Astrocyte (in vitro differentiated cells and primary cell): ENCODE data around the gene PTPRE. TPM values are rescaled to one million over a fixed set of nuclear protein-coding genes. Genes with fewer than 3 reads are reported as not detected.
A peak's percentile ranks its signal among the peaks of the same experiment; 100 is the strongest.

ENCODE experiments used
- DNase-seq: peaks from one replicate; pipeline ENCODE4 v3.0.0-alpha.2; 2010; ENCODE audit warnings: low read depth
- FAIRE-seq: peaks from 2 replicates; lab custom pipeline; 2011; peaks lifted over from hg19 to GRCh38; lab: Jason Lieb, UNC
- H2AFZ ChIP-seq: 2 replicates; pipeline ENCODE4 v1.6.0; 2012; ENCODE audit warnings: low read depth, low read length, inconsistent platforms
- H3K27ac ChIP-seq: 2 replicates; pipeline ENCODE4 v1.5.1; 2011; ENCODE audit warnings: low read depth, low read length, inconsistent platforms
- H3K27me3 ChIP-seq: 2 replicates; pipeline ENCODE4 v1.6.0; 2011; ENCODE audit warnings: low read length, inconsistent platforms; ENCODE audit not compliant: insufficient read depth
- H3K36me3 ChIP-seq: 2 replicates; pipeline ENCODE4 v1.5.1; 2011; ENCODE audit warnings: low read length, inconsistent platforms; ENCODE audit not compliant: insufficient read depth
- H3K4me1 ChIP-seq: 2 replicates; pipeline ENCODE4 v1.5.1; 2011; ENCODE audit warnings: low read length, inconsistent platforms; ENCODE audit not compliant: insufficient read depth
- H3K4me2 ChIP-seq: 2 replicates; pipeline ENCODE4 v1.6.0; 2012; ENCODE audit warnings: low read length, inconsistent platforms
- H3K4me3 ChIP-seq: 2 replicates; pipeline ENCODE4 v1.5.1; 2011; ENCODE audit warnings: low read depth, mild to moderate bottlenecking, low read length, inconsistent platforms; ENCODE audit not compliant: insufficient read depth
- H3K79me2 ChIP-seq: 2 replicates; pipeline ENCODE4 v1.6.0; 2012; ENCODE audit warnings: mild to moderate bottlenecking, low read length, inconsistent platforms; ENCODE audit not compliant: insufficient read depth
- H3K9ac ChIP-seq: 2 replicates; pipeline ENCODE4 v1.6.0; 2012; ENCODE audit warnings: mild to moderate bottlenecking, low read length, inconsistent platforms
- H3K9me3 ChIP-seq: 2 replicates; pipeline ENCODE4 v1.5.1; 2012; ENCODE audit warnings: low read depth, mild to moderate bottlenecking, low read length, inconsistent platforms; ENCODE audit not compliant: insufficient read depth
- H4K20me1 ChIP-seq: 2 replicates; pipeline ENCODE4 v1.6.0; 2012; ENCODE audit warnings: low read length, inconsistent platforms; ENCODE audit not compliant: insufficient read depth
- H3K27ac Mint-ChIP-seq: one replicate; pipeline ENCODE4 v1.8.0; 2021; ENCODE audit warnings: mild to moderate bottlenecking, mixed read lengths; ENCODE audit not compliant: unreplicated experiment
- H3K27me3 Mint-ChIP-seq: one replicate; pipeline ENCODE4 v1.8.0; 2021; ENCODE audit warnings: low read depth, mixed read lengths; ENCODE audit not compliant: unreplicated experiment
- H3K36me3 Mint-ChIP-seq: one replicate; pipeline ENCODE4 v1.8.0; 2021; ENCODE audit warnings: low read depth, mixed read lengths; ENCODE audit not compliant: unreplicated experiment
- H3K4me1 Mint-ChIP-seq: one replicate; pipeline ENCODE4 v1.8.0; 2021; ENCODE audit warnings: low read depth, mixed read lengths; ENCODE audit not compliant: unreplicated experiment
- H3K4me3 Mint-ChIP-seq: one replicate; pipeline ENCODE4 v1.8.0; 2021; ENCODE audit warnings: mild to moderate bottlenecking, moderate library complexity, mixed read lengths; ENCODE audit not compliant: unreplicated experiment
- H3K9me3 Mint-ChIP-seq: one replicate; pipeline ENCODE4 v1.8.0; 2021; ENCODE audit warnings: mild to moderate bottlenecking, mixed read lengths; ENCODE audit not compliant: unreplicated experiment
- EZH2 ChIP-seq: IDR thresholded peaks from 2 replicates; pipeline ENCODE4 v1.6.1; 2012; ENCODE audit warnings: mild to moderate bottlenecking, low read length, inconsistent platforms; ENCODE audit not compliant: insufficient read depth
- total RNA-seq: library from RNA; stranded (reverse); gene quantifications from 2 replicates; pipeline ENCODE4 v1.2.1, GENCODE V29; 2021
- TF ChIP-seq, protein P1 (sequence below): IDR thresholded peaks from 2 replicates; pipeline ENCODE4 v1.5.1; 2011; ENCODE audit warnings: low read depth, mild to moderate bottlenecking, inconsistent platforms, low read length, moderate library complexity; ENCODE audit not compliant: insufficient read depth

The PTPRE gene
- total RNA-seq, 1 donor from 2014 or later, result 14.1 TPM

DNA sequence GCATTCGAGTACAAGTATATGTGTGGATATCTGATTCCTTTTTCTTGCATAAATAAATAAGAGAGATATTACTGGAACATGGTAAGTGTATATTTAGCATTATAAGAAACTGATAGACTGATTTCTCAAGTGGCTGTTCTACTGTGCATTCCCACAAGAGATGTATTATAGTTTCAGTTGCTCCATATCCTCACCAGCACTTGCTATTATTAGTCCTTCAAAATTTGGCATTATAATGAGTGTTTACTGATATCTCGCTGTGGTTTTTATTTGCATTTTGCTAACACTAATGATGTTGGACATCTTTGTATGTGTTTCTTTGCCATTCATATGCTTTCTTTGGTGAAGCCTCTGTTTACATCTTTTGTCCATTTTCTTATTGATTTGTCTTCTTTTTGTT is 9.7 kb upstream of the PTPRE start:
- H3K4me2 ChIP-seq, result no peak overlapping the region
- H3K27me3 Mint-ChIP-seq, result no peaks in the 10 kb centered on the region
- no peak for DNase-seq
- no peak overlapping the region for H3K4me3 ChIP-seq
- H3K79me2 ChIP-seq, result no peaks in the 10 kb centered on the region
- H3K9me3 Mint-ChIP-seq, result no peaks in the 10 kb centered on the region
- peaks cover 20% of the 10 kb centered on the region for H3K4me1 Mint-ChIP-seq
- H3K36me3 Mint-ChIP-seq, result no peaks in the 10 kb centered on the region
- H2AFZ ChIP-seq, result no peak overlapping the region
- no peak overlapping the region for H3K9ac ChIP-seq
- H3K4me1 ChIP-seq, result no peaks in the 10 kb centered on the region
- H3K36me3 ChIP-seq, result no peaks in the 10 kb centered on the region
- TF ChIP-seq EZH2, result no peak
- TF ChIP-seq, protein P1, sequence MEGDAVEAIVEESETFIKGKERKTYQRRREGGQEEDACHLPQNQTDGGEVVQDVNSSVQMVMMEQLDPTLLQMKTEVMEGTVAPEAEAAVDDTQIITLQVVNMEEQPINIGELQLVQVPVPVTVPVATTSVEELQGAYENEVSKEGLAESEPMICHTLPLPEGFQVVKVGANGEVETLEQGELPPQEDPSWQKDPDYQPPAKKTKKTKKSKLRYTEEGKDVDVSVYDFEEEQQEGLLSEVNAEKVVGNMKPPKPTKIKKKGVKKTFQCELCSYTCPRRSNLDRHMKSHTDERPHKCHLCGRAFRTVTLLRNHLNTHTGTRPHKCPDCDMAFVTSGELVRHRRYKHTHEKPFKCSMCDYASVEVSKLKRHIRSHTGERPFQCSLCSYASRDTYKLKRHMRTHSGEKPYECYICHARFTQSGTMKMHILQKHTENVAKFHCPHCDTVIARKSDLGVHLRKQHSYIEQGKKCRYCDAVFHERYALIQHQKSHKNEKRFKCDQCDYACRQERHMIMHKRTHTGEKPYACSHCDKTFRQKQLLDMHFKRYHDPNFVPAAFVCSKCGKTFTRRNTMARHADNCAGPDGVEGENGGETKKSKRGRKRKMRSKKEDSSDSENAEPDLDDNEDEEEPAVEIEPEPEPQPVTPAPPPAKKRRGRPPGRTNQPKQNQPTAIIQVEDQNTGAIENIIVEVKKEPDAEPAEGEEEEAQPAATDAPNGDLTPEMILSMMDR, result no peak
- H4K20me1 ChIP-seq, result no peaks in the 10 kb centered on the region
- H3K27ac Mint-ChIP-seq, result no peak overlapping the region
- FAIRE-seq, result no peak
- peaks cover 4% of the 10 kb centered on the region for H3K27me3 ChIP-seq
- H3K4me3 Mint-ChIP-seq, result no peak overlapping the region
- H3K27ac ChIP-seq, result no peak overlapping the region
- no peaks in the 10 kb centered on the region for H3K9me3 ChIP-seq

DNA sequence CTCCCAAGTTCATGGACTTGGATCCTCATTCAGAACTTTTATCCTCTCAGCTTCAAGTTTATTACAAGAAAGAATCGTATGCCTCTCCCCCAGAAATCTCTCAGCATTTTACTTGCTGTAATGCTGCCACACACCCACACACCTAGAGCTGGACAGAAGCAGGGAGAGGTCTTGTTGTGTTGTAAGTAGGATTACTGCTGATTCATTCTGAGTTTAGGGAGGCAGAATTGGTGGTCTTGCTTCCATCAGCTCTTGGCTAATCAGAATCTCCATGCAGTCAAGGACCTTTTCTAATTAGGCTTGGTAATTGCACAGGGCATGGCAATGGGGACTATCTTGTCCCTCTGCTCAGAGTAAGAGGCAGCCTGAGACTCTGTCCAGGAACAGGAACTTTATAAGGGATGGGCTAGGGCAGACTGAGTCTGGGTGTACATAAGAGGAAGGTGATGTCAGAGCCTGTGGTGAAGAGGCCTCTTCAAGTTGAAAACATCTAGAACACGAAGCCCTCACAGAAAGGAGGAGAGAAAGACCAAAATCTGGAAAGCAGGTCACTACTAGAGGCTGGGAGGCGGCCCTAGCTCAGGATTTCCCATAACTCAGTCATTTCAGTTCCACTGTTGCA is 7.0 kb upstream of the PTPRE start:
- peaks cover 6% of the 10 kb centered on the region for H3K27me3 ChIP-seq
- H3K9ac ChIP-seq, result no peak overlapping the region
- DNase-seq, result peak; percentile 49
- H3K36me3 Mint-ChIP-seq, result no peaks in the 10 kb centered on the region
- no peak overlapping the region for H3K4me2 ChIP-seq
- H2AFZ ChIP-seq, result peak overlapping the region; percentile 27
- no peaks in the 10 kb centered on the region for H3K9me3 ChIP-seq
- no peak overlapping the region for H3K4me3 Mint-ChIP-seq
- H3K27ac Mint-ChIP-seq, result peak overlapping the region; percentile 51
- no peak for FAIRE-seq
- TF ChIP-seq, protein P1, result no peak
- TF ChIP-seq EZH2, result no peak
- H3K27ac ChIP-seq, result no peak overlapping the region
- no peaks in the 10 kb centered on the region for H4K20me1 ChIP-seq
- H3K4me1 Mint-ChIP-seq, result peaks cover 14% of the 10 kb centered on the region
- H3K4me3 ChIP-seq, result no peak overlapping the region
- H3K36me3 ChIP-seq, result no peaks in the 10 kb centered on the region
- no peaks in the 10 kb centered on the region for H3K79me2 ChIP-seq
- H3K4me1 ChIP-seq, result no peaks in the 10 kb centered on the region
- no peaks in the 10 kb centered on the region for H3K9me3 Mint-ChIP-seq
- H3K27me3 Mint-ChIP-seq, result peaks cover 6% of the 10 kb centered on the region

DNA sequence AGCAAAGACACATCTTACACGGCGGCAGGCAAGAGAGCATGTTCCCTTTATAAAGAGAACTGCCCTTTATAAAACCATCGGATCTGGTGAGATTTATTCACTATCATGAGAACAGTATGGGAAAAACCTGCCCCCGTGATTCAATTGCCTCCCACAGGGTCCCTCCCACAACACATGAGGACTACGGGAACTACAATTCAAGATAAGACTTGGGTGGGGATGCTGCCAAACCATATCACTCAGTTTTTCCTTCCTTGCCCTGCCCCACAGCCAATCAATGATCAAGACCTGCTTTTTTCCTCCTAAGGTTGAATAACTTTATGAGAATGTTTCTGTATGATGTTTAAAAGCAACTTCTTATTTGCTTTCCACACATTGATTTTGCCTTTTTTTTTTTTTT is 3.1 kb upstream of the PTPRE start:
- no peak for TF ChIP-seq EZH2
- TF ChIP-seq, protein P1, result no peak
- Mint-ChIP-seq H3K27ac (no peak overlapping the region), H3K9me3 (no peaks in the 10 kb centered on the region), H3K4me1 (peaks cover 16% of the 10 kb centered on the region), H3K36me3 (no peaks in the 10 kb centered on the region), H3K4me3 (no peak overlapping the region), H3K27me3 (peaks cover 13% of the 10 kb centered on the region)
- Histone ChIP-seq H3K9ac (no peak overlapping the region), H4K20me1 (no peaks in the 10 kb centered on the region), H2AFZ (no peak overlapping the region), H3K4me2 (no peak overlapping the region), H3K27ac (no peak overlapping the region), H3K79me2 (peaks cover 8% of the 10 kb centered on the region), H3K4me3 (no peak overlapping the region), H3K36me3 (no peaks in the 10 kb centered on the region), H3K27me3 (peaks cover 6% of the 10 kb centered on the region), H3K4me1 (peaks cover 12% of the 10 kb centered on the region), H3K9me3 (no peaks in the 10 kb centered on the region)
- DNase-seq (no peak), FAIRE-seq (no peak)
